SK-N-SH treated with all-trans-retinoic acid at 6 μM for 48 hours (cell line): ENCODE data around the gene GRAMD1C.

Experiments used
- ARNTL ChIP-seq: fragments of 450-650 bp; formaldehyde crosslinking; IDR thresholded peaks from 2 replicates; pipeline ENCODE4 v1.5.0; 2020; ENCODE audit warnings: low read depth, mild to moderate bottlenecking, moderate library complexity, borderline replicate concordance
- ISL1 ChIP-seq: fragments of 250-450 bp; sonication (Bioruptor Pico); IDR thresholded peaks from 2 replicates; pipeline ENCODE4 v2.1.2; 2022; ENCODE audit warnings: mild to moderate bottlenecking, moderate library complexity
- ZFP30 ChIP-seq: fragments of 450-650 bp; formaldehyde crosslinking; IDR thresholded peaks from 2 replicates; pipeline ENCODE4 v1.5.0; 2022; ENCODE audit warnings: mild to moderate bottlenecking, moderate library complexity
- ZNF565 ChIP-seq: fragments of 450-650 bp; formaldehyde crosslinking; conservative IDR thresholded peaks from 2 replicates; pipeline ENCODE4 v1.5.0; 2020; ENCODE audit warnings: low read depth, mild to moderate bottlenecking, moderate library complexity

DNA sequence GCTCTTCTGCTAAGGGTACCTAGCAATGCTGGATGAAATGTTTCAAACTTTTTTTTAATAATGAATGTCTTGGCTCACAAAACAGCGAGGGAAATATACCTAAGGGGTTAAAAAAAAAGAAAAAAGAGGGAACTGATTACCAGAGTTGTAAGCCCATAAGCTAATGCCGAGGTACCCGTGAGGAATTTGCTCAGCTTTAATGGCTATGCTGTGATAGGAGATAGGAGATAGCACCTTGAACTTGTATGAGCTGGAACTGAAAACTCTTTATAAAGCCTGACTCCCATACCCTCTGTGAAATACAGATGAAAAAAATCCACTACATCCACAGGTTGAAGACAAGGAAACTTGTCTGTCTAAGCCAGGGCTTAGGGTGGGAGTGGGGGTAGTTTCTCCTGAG, 13.9 kb downstream of the GRAMD1C start:
- TF ChIP-seq ARNTL (CRISPR knock-in tag) (no peak), ZFP30 (CRISPR knock-in tag) (no peak), ZNF565 (CRISPR knock-in tag) (no peak), ISL1 (CRISPR knock-in tag) (no peak)
